ENCODE results near the gene E2F7.

GRCh38 chr12:77054851-77055250, 10.5 kb downstream of the E2F7 start:
- TF ChIP-seq CTCF (IDR thresholded peaks at IDR 0.05 in 4 of 5, conservative IDR thresholded peaks at IDR 0.05 in 1 of 5) = no peak
- TF ChIP-seq POLR2A (IDR thresholded peaks at IDR 0.05) = no peak

Data from gastrocnemius medialis (tissue), 4 donors.